Erythroblast (primary cell): ENCODE measurements around the gene ARSD.

ENCODE experiments used
- GATA1 ChIP-seq: IDR thresholded peaks from 2 replicates; pipeline ENCODE4 v1.6.1; 2011; ENCODE audit warnings: low read depth, mild to moderate bottlenecking, control low read depth, low read length, moderate library complexity
- POLR2A ChIP-seq: IDR thresholded peaks from 2 replicates; pipeline ENCODE4 v1.6.1; 2011; ENCODE audit warnings: mild to moderate bottlenecking, low read length

- TF ChIP-seq POLR2A (no peak), GATA1 (no peak)
These were observed 30.2 kb downstream of the ARSD start for GRCh38 chrX:2898846-2899512.
